Sigmoid colon (tissue), 7 donors: ENCODE measurements around the gene KIF6. TPM values are rescaled to one million over a fixed set of nuclear protein-coding genes. Genes with fewer than 3 reads are reported as not detected.

Experiments
- DNase-seq: peaks from one replicate; pipeline ENCODE4 v3.0.0-alpha.2; 2019
- H3K27ac ChIP-seq, 4 donors: fragments of 200-600 bp; sonication (generic); one replicate each; pipeline ENCODE4 v1.5.1; 2016 to 2019; ENCODE audit warnings: mild to moderate bottlenecking in 1 of 4
- H3K27me3 ChIP-seq, 3 donors: fragments of 200-600 bp; sonication (generic); one replicate each; pipeline ENCODE4 v1.5.1; 2019; ENCODE audit warnings: mild to moderate bottlenecking in 1 of 3
- H3K36me3 ChIP-seq, 4 donors: fragments of 200-600 bp; sonication (generic); one replicate each; pipeline ENCODE4 v1.5.1; 2016 to 2019
- H3K4me1 ChIP-seq, 4 donors: fragments of 200-600 bp; sonication (generic); one replicate each; pipeline ENCODE4 v1.5.1; 2017 to 2019
- H3K4me3 ChIP-seq, 4 donors: fragments of 200-600 bp; sonication (generic); one replicate each; pipeline ENCODE4 v1.5.1; 2017 to 2019; ENCODE audit warnings: mild to moderate bottlenecking in 2 of 4, moderate library complexity in 1 of 4
- H3K9me3 ChIP-seq, 4 donors: fragments of 200-600 bp in 3 of 4; sonication (generic) in 3 of 4; one replicate each; pipeline versions ENCODE4 v1.5.1 to v1.6.1; 2013 to 2019
- CTCF ChIP-seq, 4 experiments: fragments of 450-650 bp in 3 of 4; fragments of 200-600 bp in 1 of 4; IDR thresholded peaks; one replicate each; pipeline ENCODE4 v1.5.1; 2016 to 2019; ENCODE audit warnings: antibody characterized with exemption in 4 of 4, mild to moderate bottlenecking in 3 of 4, moderate library complexity in 2 of 4
- EP300 ChIP-seq, 4 donors: sonication (generic); formaldehyde crosslinking; IDR thresholded peaks; one replicate each; pipeline ENCODE4 v1.6.1; 2017; ENCODE audit warnings: antibody characterized with exemption in 4 of 4
- POLR2A ChIP-seq, 2 donors: fragments of 450-650 bp; IDR thresholded peaks; one replicate each; pipeline ENCODE4 v1.6.1; 2016; ENCODE audit warnings: antibody characterized with exemption in 2 of 2, mild to moderate bottlenecking in 2 of 2, moderate library complexity in 2 of 2
- POLR2AphosphoS5 ChIP-seq, 4 donors: sonication (generic); formaldehyde crosslinking; IDR thresholded peaks; one replicate each; pipeline ENCODE4 v1.6.1; 2017; ENCODE audit warnings: antibody characterized with exemption in 4 of 4
- WGBS, 2 donors: extraction: QIAGEN DNeasy Blood & Tissue Kit; methylation state at CpG; one replicate each; pipeline ENCODE4 v1.1.7; 2013; 5-methylcytosine and 5-hydroxymethylcytosine counted together
- intact Hi-C: fragments of 100-400 bp; cut with DNase I; formaldehyde crosslinking; loops from one replicate; pipeline ENCODE4 v1.15.1; 2023
- polyA plus RNA-seq, 3 donors: library from polyadenylated mRNA; stranded (reverse); fragments of 200-250 nt; gene quantifications; one replicate each; pipeline ENCODE4 v1.2.3, GENCODE V29; 2013
- total RNA-seq, 4 donors: library from RNA; depleted of rRNA; stranded (reverse); fragments of >200 nt; gene quantifications; one replicate each; pipeline ENCODE4 v1.1.0, GENCODE V29; 2016
- donor health status: healthy with polysubstance abuse.
- donor health status: Bipolar disorder and iron deficiency.
- donor health status: healthy.

KIF6 gene
- total and polyA plus RNA-seq, 7 donors, result under 0.01 to 0.99 (median 0.36) TPM; not detected in 2

GRCh38 chr6:39543095-39543494 lies 182.1 kb downstream of the KIF6 start:
- Histone ChIP-seq H3K4me3 (no peak overlapping the region), H3K4me1 (peaks cover 0 to 19% (median 16%) of the 10 kb centered on the region in 4 donors), H3K27me3 (no peaks in the 10 kb centered on the region), H3K27ac (peak overlapping the region; percentile 25 to 62 (median 50)), H3K36me3 (no peaks in the 10 kb centered on the region), H3K9me3 (no peaks in the 10 kb centered on the region)
- DNase-seq, result peak; percentile 87
- WGBS, 2 donors, result 64 to 74% methylated on average over 2 of the region's 2 CpGs
- intact Hi-C loops, result no loop called here
- TF ChIP-seq POLR2A (IDR thresholded peaks at IDR 0.05), result no peak
- peak; percentile 56 to 78 (median 68) for TF ChIP-seq POLR2AphosphoS5 (IDR thresholded peaks at IDR 0.05)
- peak in 1 of 4 donors; percentile 21 for TF ChIP-seq EP300 (IDR thresholded peaks at IDR 0.05)
- TF ChIP-seq CTCF (IDR thresholded peaks at IDR 0.05), result no peak

GRCh38 chr6:39540454-39540853 lies 184.8 kb downstream of the KIF6 start:
- no peaks in the 10 kb centered on the region for H3K36me3 ChIP-seq
- TF ChIP-seq EP300 (IDR thresholded peaks at IDR 0.05) (no peak), POLR2A (IDR thresholded peaks at IDR 0.05) (no peak), POLR2AphosphoS5 (IDR thresholded peaks at IDR 0.05) (no peak), CTCF (IDR thresholded peaks at IDR 0.05) (no peak)
- H3K9me3 ChIP-seq, result no peaks in the 10 kb centered on the region
- WGBS, 2 donors, result 92 to 96% methylated on average over 12 of the region's 12 CpGs
- no peak overlapping the region for H3K4me3 ChIP-seq
- intact Hi-C loops, result no loop called here
- peaks cover 0 to 18% (median 15%) of the 10 kb centered on the region in 4 donors for H3K4me1 ChIP-seq
- no peak for DNase-seq
- H3K27me3 ChIP-seq, result no peaks in the 10 kb centered on the region
- no peak overlapping the region for H3K27ac ChIP-seq

- DNase-seq, result no peak
- 59 to 67% methylated on average over 4 of the region's 4 CpGs for WGBS, 2 donors
Measured at GRCh38 chr6:39530201-39530759, 194.9 kb downstream of the KIF6 start.

GRCh38 chr6:39527792-39528564 lies 197.2 kb downstream of the KIF6 start:
- Histone ChIP-seq H3K36me3 (no peaks in the 10 kb centered on the region), H3K4me3 (no peak overlapping the region), H3K4me1 (peaks cover 0 to 8% (median 1%) of the 10 kb centered on the region in 4 donors), H3K9me3 (no peaks in the 10 kb centered on the region), H3K27ac (no peak overlapping the region), H3K27me3 (no peaks in the 10 kb centered on the region)
- 83 to 91% methylated on average over 2 of the region's 2 CpGs for WGBS, 2 donors
- TF ChIP-seq CTCF (IDR thresholded peaks at IDR 0.05), result no peak
- no peak for TF ChIP-seq POLR2A (IDR thresholded peaks at IDR 0.05)
- TF ChIP-seq POLR2AphosphoS5 (IDR thresholded peaks at IDR 0.05), result no peak
- no peak for TF ChIP-seq EP300 (IDR thresholded peaks at IDR 0.05)
- no peak for DNase-seq
- intact Hi-C loops, result no loop called here

More at GRCh38 chr6:39530201-39530759, 194.9 kb downstream of the KIF6 start:
- Histone ChIP-seq H3K36me3 (no peaks in the 10 kb centered on the region), H3K4me3 (peak overlapping the region in 1 of 4 donors; percentile 13), H3K27ac (peak overlapping the region in 3 of 4 donors; percentile 5 to 55 (median 44)), H3K4me1 (peaks cover 0 to 8% (median 1%) of the 10 kb centered on the region in 4 donors), H3K27me3 (no peaks in the 10 kb centered on the region), H3K9me3 (no peaks in the 10 kb centered on the region)
- TF ChIP-seq EP300 (IDR thresholded peaks at IDR 0.05), result no peak
- peak in 1 of 4 donors; percentile 33 for TF ChIP-seq POLR2AphosphoS5 (IDR thresholded peaks at IDR 0.05)
- intact Hi-C loops, result no loop called here

GRCh38 chr6:39524007-39524406 lies 201.2 kb downstream of the KIF6 start:
- Histone ChIP-seq H3K27ac (no peak overlapping the region), H3K27me3 (no peaks in the 10 kb centered on the region), H3K36me3 (no peaks in the 10 kb centered on the region), H3K4me1 (peaks cover 0 to 9% (median 0%) of the 10 kb centered on the region in 4 donors), H3K4me3 (no peak overlapping the region), H3K9me3 (no peaks in the 10 kb centered on the region)
- intact Hi-C loops, result no loop called here
- DNase-seq, result no peak
- WGBS, 2 donors, result 91 to 93% methylated on average over 2 of the region's 2 CpGs
- TF ChIP-seq POLR2AphosphoS5 (IDR thresholded peaks at IDR 0.05), result no peak
- TF ChIP-seq EP300 (IDR thresholded peaks at IDR 0.05), result no peak
- no peak for TF ChIP-seq CTCF (IDR thresholded peaks at IDR 0.05)
- no peak for TF ChIP-seq POLR2A (IDR thresholded peaks at IDR 0.05)
